ENCODE results near the gene KCNIP4. TPM values are rescaled to one million over a fixed set of nuclear protein-coding genes. Genes with fewer than 3 reads are reported as not detected.

KCNIP4 gene
- total RNA-seq, 1 experiment from 2014 or later = not detected

DNA sequence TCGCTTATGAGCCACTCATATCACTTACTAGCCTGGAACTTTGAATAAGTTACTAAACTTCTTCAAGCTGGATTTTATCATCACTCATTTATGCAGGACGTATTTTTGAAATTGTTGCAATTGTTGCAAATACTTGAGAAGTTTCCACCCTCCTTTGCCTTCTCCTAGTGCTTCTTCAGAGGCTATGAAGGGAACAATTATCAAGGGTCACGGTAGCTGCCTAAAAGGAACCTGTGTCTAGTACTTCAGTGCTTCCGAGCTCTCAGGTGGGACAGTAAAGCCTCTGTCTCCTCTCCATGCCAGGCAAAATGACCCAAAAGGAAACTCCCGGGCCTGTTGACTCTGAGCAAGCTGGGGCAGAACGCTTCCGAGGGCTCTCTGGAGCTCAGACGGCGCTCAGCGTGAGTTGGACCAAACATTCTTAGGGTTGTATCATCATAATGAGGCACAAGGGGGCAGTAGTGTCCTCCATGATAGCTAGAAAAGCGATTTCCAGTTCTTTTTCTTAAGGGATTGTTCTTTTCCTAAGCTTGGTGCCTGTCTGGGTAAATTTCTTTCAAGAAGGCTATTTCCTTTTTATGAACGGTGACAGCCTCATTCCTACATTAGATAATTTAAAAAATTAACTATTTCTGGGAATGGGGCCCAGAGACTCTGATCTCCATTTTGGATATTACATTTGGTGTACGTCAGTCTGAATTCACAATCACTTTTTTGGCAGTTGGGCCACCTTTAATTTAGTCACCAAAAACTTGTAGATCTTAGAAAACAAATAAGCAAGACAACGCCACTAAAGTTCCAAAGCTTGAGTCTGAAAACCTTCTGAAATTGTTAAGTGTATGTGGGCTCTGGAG is 1175.2 kb downstream of the KCNIP4 start:
- BruUV-seq (replicated peaks) = no TSS peak
- H3K36me3 ChIP-seq (ENCODE audit: low read depth) = no peaks in the 10 kb centered on the region
- no peaks in the 10 kb centered on the region for H3F3A ChIP-seq (ENCODE audit: insufficient read depth, low read depth)
- ChIA-PET POLR2A (ENCODE audit: unreplicated experiment) (no interaction called here), CTCF (interaction anchor here (0.6 to 1.1 kb wide), 5 partner anchors 36 to 992 kb away, joined by 3 to 15 read pairs (median 4); no protein-coding TSS in a partner anchor)
- H3K4me3 ChIP-seq = no peak overlapping the region
- no peaks in the 10 kb centered on the region for H3K4me1 ChIP-seq (replicated peaks; ENCODE audit: insufficient read depth)
- H2AFZ ChIP-seq = no peak overlapping the region
- no peaks in the 10 kb centered on the region for H4K20me1 ChIP-seq (ENCODE audit: insufficient read depth)
- H3K9me2 ChIP-seq (ENCODE audit: insufficient read depth) = no peaks in the 10 kb centered on the region
- peak in 1 of 2 experiments; percentile 34 for DNase-seq
- no peaks in the 10 kb centered on the region for H3K9me3 ChIP-seq (ENCODE audit: insufficient read depth, low read depth)
- H3K79me2 ChIP-seq (ENCODE audit: low read depth) = no peaks in the 10 kb centered on the region
- H3K27ac ChIP-seq = no peak overlapping the region
- intact Hi-C loops (cut with micrococcal nuclease; ENCODE audit: unreplicated experiment) = loop anchor here (5.0 to 10.0 kb wide), 4 partner anchors 121 to 994 kb away; no protein-coding TSS in a partner anchor
- TF ChIP-seq EZH2 (IDR thresholded peaks at IDR 0.05; ENCODE audit: low read depth) = no peak
- TF ChIP-seq, protein P1, sequence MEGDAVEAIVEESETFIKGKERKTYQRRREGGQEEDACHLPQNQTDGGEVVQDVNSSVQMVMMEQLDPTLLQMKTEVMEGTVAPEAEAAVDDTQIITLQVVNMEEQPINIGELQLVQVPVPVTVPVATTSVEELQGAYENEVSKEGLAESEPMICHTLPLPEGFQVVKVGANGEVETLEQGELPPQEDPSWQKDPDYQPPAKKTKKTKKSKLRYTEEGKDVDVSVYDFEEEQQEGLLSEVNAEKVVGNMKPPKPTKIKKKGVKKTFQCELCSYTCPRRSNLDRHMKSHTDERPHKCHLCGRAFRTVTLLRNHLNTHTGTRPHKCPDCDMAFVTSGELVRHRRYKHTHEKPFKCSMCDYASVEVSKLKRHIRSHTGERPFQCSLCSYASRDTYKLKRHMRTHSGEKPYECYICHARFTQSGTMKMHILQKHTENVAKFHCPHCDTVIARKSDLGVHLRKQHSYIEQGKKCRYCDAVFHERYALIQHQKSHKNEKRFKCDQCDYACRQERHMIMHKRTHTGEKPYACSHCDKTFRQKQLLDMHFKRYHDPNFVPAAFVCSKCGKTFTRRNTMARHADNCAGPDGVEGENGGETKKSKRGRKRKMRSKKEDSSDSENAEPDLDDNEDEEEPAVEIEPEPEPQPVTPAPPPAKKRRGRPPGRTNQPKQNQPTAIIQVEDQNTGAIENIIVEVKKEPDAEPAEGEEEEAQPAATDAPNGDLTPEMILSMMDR (conservative IDR thresholded peaks at IDR 0.05) = peak; percentile 77
- H3K27me3 ChIP-seq (ENCODE audit: insufficient read depth, low read depth) = no peaks in the 10 kb centered on the region
- H3K4me2 ChIP-seq = no peak overlapping the region

DNA sequence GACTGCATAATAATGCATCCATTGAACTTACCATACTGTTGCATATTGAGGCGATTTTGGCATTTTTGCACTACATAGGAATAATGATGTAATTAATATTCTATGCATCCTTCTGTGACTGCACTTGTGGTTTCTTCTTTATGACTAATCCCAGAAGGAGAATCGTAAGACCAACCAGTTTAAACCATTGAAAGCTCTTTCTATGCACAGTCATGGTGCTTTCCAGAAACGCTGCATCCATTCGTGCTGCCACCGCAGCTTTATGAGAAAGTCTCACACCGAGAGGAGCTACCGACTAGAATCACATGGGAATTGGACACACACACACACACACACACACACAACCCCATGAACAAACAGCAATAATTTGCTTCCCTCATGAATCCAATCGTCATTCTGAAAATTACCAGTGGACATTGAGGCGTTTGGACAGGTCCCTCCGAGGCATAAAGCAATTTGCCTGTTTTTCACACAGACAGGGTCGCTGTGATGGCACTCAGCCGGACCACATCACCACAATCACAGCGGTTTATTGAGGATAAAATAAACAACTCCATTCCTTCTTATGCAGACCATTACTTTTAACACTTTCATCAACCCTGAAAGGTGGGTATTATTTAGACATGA is 1184.1 kb downstream of the KCNIP4 start:
- H3K4me3 ChIP-seq = no peak overlapping the region
- CTCF ChIA-PET = no interaction called here
- no peak overlapping the region for H3K4me2 ChIP-seq
- intact Hi-C loops (cut with micrococcal nuclease; ENCODE audit: unreplicated experiment) = no loop called here
- no peak for TF ChIP-seq EZH2 (IDR thresholded peaks at IDR 0.05; ENCODE audit: low read depth)
- TF ChIP-seq, protein P1 (conservative IDR thresholded peaks at IDR 0.05) = no peak
- no peak overlapping the region for H3K27ac ChIP-seq
- H3K36me3 ChIP-seq (ENCODE audit: low read depth) = no peaks in the 10 kb centered on the region
- no peaks in the 10 kb centered on the region for H3K79me2 ChIP-seq (ENCODE audit: low read depth)
- POLR2A ChIA-PET (ENCODE audit: unreplicated experiment) = no interaction called here
- no peak overlapping the region for H2AFZ ChIP-seq
- H3F3A ChIP-seq (ENCODE audit: insufficient read depth, low read depth) = no peaks in the 10 kb centered on the region
- H3K4me1 ChIP-seq (replicated peaks; ENCODE audit: insufficient read depth) = no peaks in the 10 kb centered on the region
- no peaks in the 10 kb centered on the region for H3K9me3 ChIP-seq (ENCODE audit: insufficient read depth, low read depth)
- H4K20me1 ChIP-seq (ENCODE audit: insufficient read depth) = no peaks in the 10 kb centered on the region
- no peaks in the 10 kb centered on the region for H3K9me2 ChIP-seq (ENCODE audit: insufficient read depth)
- BruUV-seq (replicated peaks) = no TSS peak
- no peak for DNase-seq
- no peaks in the 10 kb centered on the region for H3K27me3 ChIP-seq (ENCODE audit: insufficient read depth, low read depth)

DNA sequence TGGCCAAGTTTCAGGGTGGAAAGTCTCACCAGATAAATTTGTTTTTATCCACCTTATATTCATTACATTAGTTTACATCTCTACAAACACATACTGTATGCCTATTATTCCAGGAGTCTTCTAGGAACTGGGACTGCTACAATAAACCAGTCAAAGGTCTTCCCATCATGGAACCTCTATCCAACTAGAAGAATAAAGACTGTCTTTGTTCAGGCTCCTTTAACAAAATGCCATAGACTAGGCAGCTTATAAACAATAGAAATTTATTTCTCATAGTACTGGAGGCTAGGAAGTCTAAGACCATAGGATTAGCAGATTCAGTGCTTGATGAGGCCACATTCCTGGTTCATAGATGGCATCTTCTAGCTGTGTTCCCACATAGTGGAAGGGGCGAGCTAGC is 1186.7 kb downstream of the KCNIP4 start:
- BruUV-seq (replicated peaks) = no TSS peak
- Histone ChIP-seq H3K4me3 (no peak overlapping the region), H3K9me2 (ENCODE audit: insufficient read depth) (no peaks in the 10 kb centered on the region), H3K27me3 (ENCODE audit: insufficient read depth, low read depth) (no peaks in the 10 kb centered on the region), H3K9me3 (ENCODE audit: insufficient read depth, low read depth) (no peaks in the 10 kb centered on the region), H3K79me2 (ENCODE audit: low read depth) (no peaks in the 10 kb centered on the region), H4K20me1 (ENCODE audit: insufficient read depth) (no peaks in the 10 kb centered on the region), H3K4me1 (replicated peaks; ENCODE audit: insufficient read depth) (no peaks in the 10 kb centered on the region), H2AFZ (no peak overlapping the region), H3K36me3 (ENCODE audit: low read depth) (no peaks in the 10 kb centered on the region), H3F3A (ENCODE audit: insufficient read depth, low read depth) (no peaks in the 10 kb centered on the region), H3K27ac (no peak overlapping the region), H3K4me2 (no peak overlapping the region)
- ChIA-PET CTCF (no interaction called here), POLR2A (ENCODE audit: unreplicated experiment) (no interaction called here)
- TF ChIP-seq EZH2 (IDR thresholded peaks at IDR 0.05; ENCODE audit: low read depth) = no peak
- TF ChIP-seq, protein P1 (conservative IDR thresholded peaks at IDR 0.05) = no peak
- DNase-seq = no peak
- intact Hi-C loops (cut with micrococcal nuclease; ENCODE audit: unreplicated experiment) = no loop called here
